Endodermal cell (in vitro differentiated cells): ENCODE measurements around the gene TIPARP. TPM values are rescaled to one million over a fixed set of nuclear protein-coding genes. Genes with fewer than 3 reads are reported as not detected.

Experiments used
- DNase-seq: peaks from one replicate; pipeline ENCODE4 v3.0.0-alpha.2; 2017
- H3K27ac ChIP-seq: 2 replicates; pipeline ENCODE4 v1.5.1; 2013; ENCODE audit warnings: mild to moderate bottlenecking, low read depth, low read length, moderate library complexity
- H3K27me3 ChIP-seq: 2 replicates; pipeline ENCODE4 v1.6.1; 2013; ENCODE audit warnings: mild to moderate bottlenecking, low read length, moderate library complexity; ENCODE audit not compliant: insufficient read depth, control insufficient read depth, poor library complexity, severe bottlenecking
- H3K36me3 ChIP-seq: 2 replicates; pipeline ENCODE4 v1.7.0; 2013; ENCODE audit warnings: mild to moderate bottlenecking, low read length, moderate library complexity; ENCODE audit not compliant: control insufficient read depth, insufficient read depth
- H3K4me1 ChIP-seq: one replicate; pipeline ENCODE4 v1.7.0; 2013; ENCODE audit warnings: low read length; ENCODE audit not compliant: control insufficient read depth, insufficient read depth
- H3K4me3 ChIP-seq: 2 replicates; pipeline ENCODE4 v1.5.1; 2013; ENCODE audit warnings: mild to moderate bottlenecking, low read length, moderate library complexity
- H3K9ac ChIP-seq: 2 replicates; pipeline ENCODE4 v1.6.1; 2013; ENCODE audit warnings: mild to moderate bottlenecking, low read length, moderate library complexity; ENCODE audit not compliant: poor library complexity, severe bottlenecking; ENCODE audit errors: extremely low read depth
- H3K9me3 ChIP-seq: 2 replicates; pipeline ENCODE4 v1.6.1; 2013; ENCODE audit warnings: mild to moderate bottlenecking, low read length, moderate library complexity; ENCODE audit not compliant: control insufficient read depth
- H3K27ac Mint-ChIP-seq: 2 replicates; pipeline ENCODE4 v1.8.0; 2020; ENCODE audit warnings: mixed read lengths
- H3K27me3 Mint-ChIP-seq: 2 replicates; pipeline ENCODE4 v1.8.0; 2021; ENCODE audit warnings: mild to moderate bottlenecking, mixed read lengths; ENCODE audit not compliant: insufficient read depth
- H3K36me3 Mint-ChIP-seq: 2 replicates; pipeline ENCODE4 v1.8.0; 2020; ENCODE audit warnings: low read depth, mixed read lengths
- H3K4me1 Mint-ChIP-seq: 2 replicates; pipeline ENCODE4 v1.8.0; 2020; ENCODE audit warnings: mixed read lengths
- H3K4me3 Mint-ChIP-seq: 2 replicates; pipeline ENCODE4 v1.8.0; 2020; ENCODE audit warnings: mild to moderate bottlenecking, moderate library complexity, mixed read lengths
- H3K9me3 Mint-ChIP-seq: 2 replicates; pipeline ENCODE4 v1.8.0; 2020; ENCODE audit warnings: mild to moderate bottlenecking, mixed read lengths
- CTCF ChIP-seq: fragments of 200-600 bp; sonication (generic); conservative IDR thresholded peaks from 2 replicates; pipeline ENCODE4 v1.5.0; 2021; ENCODE audit warnings: antibody characterized with exemption, mild to moderate bottlenecking
- WGBS, 2 experiments: methylation state at CpG; one replicate each; pipeline versions ENCODE4 v1.1.5 to v1.1.7; 2013; ENCODE audit warnings: missing lambda C conversion rate in 2 of 2, mixed read lengths in 1 of 2; ENCODE audit not compliant: insufficient coverage in 1 of 2, insufficient read length in 1 of 2; 5-methylcytosine and 5-hydroxymethylcytosine counted together
- total RNA-seq, 2 donors: library from RNA; stranded (reverse); fragmentation: NEBNext Ultra II Directional in 1 of 2; extraction: Animal tissue kit (Norgen Biotek cat#: 25700) in 1 of 2; gene quantifications; 2 replicates in 1 of 2; 3 replicates in 1 of 2; pipeline ENCODE4 v1.2.1, GENCODE V29; 2021

The TIPARP gene
- total RNA-seq, 2 donors from 2014 or later: 27.1 to 34.3 TPM

- DNase-seq: no peak
- no peaks in the 10 kb centered on the region for H3K9me3 Mint-ChIP-seq
- H3K36me3 Mint-ChIP-seq: no peaks in the 10 kb centered on the region
- no peaks in the 10 kb centered on the region for H3K36me3 ChIP-seq
- no peaks in the 10 kb centered on the region for H3K9me3 ChIP-seq
- H3K27me3 Mint-ChIP-seq: no peaks in the 10 kb centered on the region
- peak overlapping the region; percentile 3 for H3K4me3 ChIP-seq
- no peak overlapping the region for H3K27ac Mint-ChIP-seq
- no peak overlapping the region for H3K4me3 Mint-ChIP-seq
- H3K27me3 ChIP-seq: no peaks in the 10 kb centered on the region
- H3K27ac ChIP-seq: no peak overlapping the region
- H3K4me1 Mint-ChIP-seq: peaks cover 38% of the 10 kb centered on the region
- no peak for TF ChIP-seq CTCF
- H3K9ac ChIP-seq: no peak overlapping the region
- 86 to 92% methylated on average over 1 to 3 of the region's 3 CpGs for whole genome bisulfite sequencing, 2 experiments
- peaks cover 32% of the 10 kb centered on the region for H3K4me1 ChIP-seq
Measured at GRCh38 chr3:156627946-156628569, 46.3 kb upstream of the TIPARP start.

GRCh38 chr3:156628836-156629618 is 45.4 kb upstream of the TIPARP start:
- H3K9me3 ChIP-seq: no peaks in the 10 kb centered on the region
- no peak for TF ChIP-seq CTCF
- Mint-ChIP-seq H3K36me3 (no peaks in the 10 kb centered on the region), H3K27me3 (no peaks in the 10 kb centered on the region), H3K27ac (no peak overlapping the region), H3K4me3 (no peak overlapping the region), H3K4me1 (peaks cover 37% of the 10 kb centered on the region), H3K9me3 (no peaks in the 10 kb centered on the region)
- no peaks in the 10 kb centered on the region for H3K27me3 ChIP-seq
- peaks cover 32% of the 10 kb centered on the region for H3K4me1 ChIP-seq
- no peak overlapping the region for H3K27ac ChIP-seq
- H3K36me3 ChIP-seq: no peaks in the 10 kb centered on the region
- H3K4me3 ChIP-seq: peak overlapping the region; percentile 9
- whole genome bisulfite sequencing, 2 experiments: 85 to 100% methylated on average over 4 to 5 of the region's 5 CpGs
- H3K9ac ChIP-seq: no peak overlapping the region
- DNase-seq: peak; percentile 55

- H3K27me3 ChIP-seq: no peaks in the 10 kb centered on the region
- Mint-ChIP-seq H3K4me3 (no peak overlapping the region), H3K36me3 (no peaks in the 10 kb centered on the region), H3K27ac (no peak overlapping the region), H3K27me3 (no peaks in the 10 kb centered on the region), H3K9me3 (no peaks in the 10 kb centered on the region), H3K4me1 (peaks cover 37% of the 10 kb centered on the region)
- no peaks in the 10 kb centered on the region for H3K36me3 ChIP-seq
- no peaks in the 10 kb centered on the region for H3K9me3 ChIP-seq
- H3K9ac ChIP-seq: no peak overlapping the region
- no peak overlapping the region for H3K27ac ChIP-seq
- H3K4me1 ChIP-seq: peaks cover 32% of the 10 kb centered on the region
- no peak for TF ChIP-seq CTCF
- peak overlapping the region; percentile 9 for H3K4me3 ChIP-seq
- no peak for DNase-seq
Measured at GRCh38 chr3:156630081-156630772, 44.2 kb upstream of the TIPARP start.
